Uterus (tissue), 2 donors: Measurements from ENCODE around the gene RNF186.

Source experiments
- POLR2A ChIP-seq, 2 donors: fragments of 450-650 bp; IDR thresholded peaks; one replicate each; pipeline ENCODE4 v1.6.1; 2016; ENCODE audit warnings: antibody characterized with exemption in 2 of 2, mild to moderate bottlenecking in 1 of 2, moderate library complexity in 1 of 2
- TF ChIP-seq, protein P1 (sequence below), 4 experiments: fragments of 200-600 bp in 2 of 4; fragments of 450-650 bp in 2 of 4; sonication (generic) in 2 of 4; IDR thresholded peaks; one replicate each; pipeline ENCODE4 v1.5.1; 2016 to 2019; ENCODE audit warnings: antibody characterized with exemption in 4 of 4, mild to moderate bottlenecking in 2 of 4, moderate library complexity in 1 of 4

DNA sequence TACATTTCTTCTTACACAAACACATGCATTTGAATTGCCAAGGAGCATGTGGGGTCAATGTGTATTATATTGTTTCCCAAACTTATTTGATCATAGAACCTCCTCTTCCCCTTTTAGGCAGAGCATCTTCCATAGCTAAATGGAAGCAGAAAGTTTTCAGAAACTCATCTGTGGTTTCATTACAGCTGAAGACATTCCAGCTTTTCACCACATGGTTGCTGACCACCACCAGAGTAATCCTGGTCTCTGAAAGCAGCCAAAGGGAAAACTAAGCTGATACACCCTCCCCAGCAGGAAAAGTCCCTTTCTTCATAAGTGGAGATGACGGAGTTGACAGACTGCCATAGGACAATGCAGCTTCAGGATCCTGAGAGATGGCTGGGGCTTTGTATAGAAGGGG lies 37.0 kb upstream of the RNF186 start:
- TF ChIP-seq, protein P1, sequence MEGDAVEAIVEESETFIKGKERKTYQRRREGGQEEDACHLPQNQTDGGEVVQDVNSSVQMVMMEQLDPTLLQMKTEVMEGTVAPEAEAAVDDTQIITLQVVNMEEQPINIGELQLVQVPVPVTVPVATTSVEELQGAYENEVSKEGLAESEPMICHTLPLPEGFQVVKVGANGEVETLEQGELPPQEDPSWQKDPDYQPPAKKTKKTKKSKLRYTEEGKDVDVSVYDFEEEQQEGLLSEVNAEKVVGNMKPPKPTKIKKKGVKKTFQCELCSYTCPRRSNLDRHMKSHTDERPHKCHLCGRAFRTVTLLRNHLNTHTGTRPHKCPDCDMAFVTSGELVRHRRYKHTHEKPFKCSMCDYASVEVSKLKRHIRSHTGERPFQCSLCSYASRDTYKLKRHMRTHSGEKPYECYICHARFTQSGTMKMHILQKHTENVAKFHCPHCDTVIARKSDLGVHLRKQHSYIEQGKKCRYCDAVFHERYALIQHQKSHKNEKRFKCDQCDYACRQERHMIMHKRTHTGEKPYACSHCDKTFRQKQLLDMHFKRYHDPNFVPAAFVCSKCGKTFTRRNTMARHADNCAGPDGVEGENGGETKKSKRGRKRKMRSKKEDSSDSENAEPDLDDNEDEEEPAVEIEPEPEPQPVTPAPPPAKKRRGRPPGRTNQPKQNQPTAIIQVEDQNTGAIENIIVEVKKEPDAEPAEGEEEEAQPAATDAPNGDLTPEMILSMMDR (IDR thresholded peaks at IDR 0.05): no peak
- TF ChIP-seq POLR2A (IDR thresholded peaks at IDR 0.05): no peak
